ENCODE measurements around the gene TRPV6.

- TF ChIP-seq CTCF (IDR thresholded peaks at IDR 0.05) (no peak), POLR2A (IDR thresholded peaks at IDR 0.05) (no peak), EP300 (IDR thresholded peaks at IDR 0.05) (no peak), POLR2AphosphoS5 (IDR thresholded peaks at IDR 0.05) (no peak)
Observed at GRCh38 chr7:142851919-142852318, 33.6 kb downstream of the TRPV6 start.

All from sigmoid colon (tissue), 4 donors.